ENCODE data around the gene TMEM25. TPM values are rescaled to one million over a fixed set of nuclear protein-coding genes. Genes with fewer than 3 reads are reported as not detected.
"Not testable (repeated sequence)": the region's sequence is repeated elsewhere in the genome, so short reads cannot be mapped to it uniquely, and the experiment has no call there.

The TMEM25 gene
- polyA plus RNA-seq, 6 donors from 2014 or later = 5.1 to 10.1 (median 7.7) TPM

DNA sequence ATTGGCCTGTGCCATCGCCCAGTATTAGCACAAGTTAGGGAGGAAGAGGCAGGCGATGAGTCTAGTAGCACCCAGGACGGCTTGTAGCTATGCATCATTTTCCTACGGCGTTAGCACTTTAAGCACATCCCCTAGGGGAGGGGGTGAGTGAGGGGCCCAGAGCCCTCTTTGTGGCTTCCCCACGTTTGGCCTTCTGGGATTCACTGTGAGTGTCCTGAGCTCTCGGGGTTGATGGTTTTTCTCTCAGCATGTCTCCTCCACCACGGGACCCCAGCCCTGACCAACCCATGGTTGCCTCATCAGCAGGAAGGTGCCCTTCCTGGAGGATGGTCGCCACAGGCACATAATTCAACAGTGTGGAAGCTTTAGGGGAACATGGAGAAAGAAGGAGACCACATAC is 4.3 kb downstream of the TMEM25 start:
- Mint-ChIP-seq H3K27ac (peak overlapping the region in 3 of 6 donors; percentile 26 to 48 (median 36)), H3K9me3 (peaks cover 0 to 2% (median 0%) of the 10 kb centered on the region in 7 donors), H3K4me1 (peaks cover 8 to 15% (median 9%) of the 10 kb centered on the region in 3 donors), H3K27me3 (no peaks in the 10 kb centered on the region), H3K36me3 (peaks cover 0 to under 1% of the 10 kb centered on the region in 2 donors), H3K4me3 (peak overlapping the region in 1 of 8 donors; percentile 54)
- no peak for DNase-seq
- no peak for ATAC-seq (ENCODE audit: low read depth in 2 of 2)

GRCh38 chr11:118536726-118537125 is 5.7 kb downstream of the TMEM25 start:
- no peak for DNase-seq
- no peak for ATAC-seq (ENCODE audit: low read depth in 2 of 2)
- Mint-ChIP-seq H3K4me3 (no peak overlapping the region), H3K27me3 (no peaks in the 10 kb centered on the region), H3K9me3 (peaks cover 0 to 2% (median 0%) of the 10 kb centered on the region in 7 donors), H3K27ac (no peak overlapping the region), H3K36me3 (peaks cover 0 to 5% of the 10 kb centered on the region in 2 donors), H3K4me1 (peaks cover 2 to 9% (median 2%) of the 10 kb centered on the region in 3 donors)

GRCh38 chr11:118537409-118537980 is 6.5 kb downstream of the TMEM25 start:
- Mint-ChIP-seq H3K9me3 (peaks cover 0 to 2% (median 0%) of the 10 kb centered on the region in 7 donors), H3K36me3 (peaks cover 0 to 5% of the 10 kb centered on the region in 2 donors), H3K27ac (no peak overlapping the region), H3K4me1 (peaks cover 0 to under 1% (median 0%) of the 10 kb centered on the region in 3 donors), H3K27me3 (no peaks in the 10 kb centered on the region), H3K4me3 (no peak overlapping the region)
- no peak for DNase-seq
- ATAC-seq (ENCODE audit: low read depth in 2 of 2) = no peak

DNA sequence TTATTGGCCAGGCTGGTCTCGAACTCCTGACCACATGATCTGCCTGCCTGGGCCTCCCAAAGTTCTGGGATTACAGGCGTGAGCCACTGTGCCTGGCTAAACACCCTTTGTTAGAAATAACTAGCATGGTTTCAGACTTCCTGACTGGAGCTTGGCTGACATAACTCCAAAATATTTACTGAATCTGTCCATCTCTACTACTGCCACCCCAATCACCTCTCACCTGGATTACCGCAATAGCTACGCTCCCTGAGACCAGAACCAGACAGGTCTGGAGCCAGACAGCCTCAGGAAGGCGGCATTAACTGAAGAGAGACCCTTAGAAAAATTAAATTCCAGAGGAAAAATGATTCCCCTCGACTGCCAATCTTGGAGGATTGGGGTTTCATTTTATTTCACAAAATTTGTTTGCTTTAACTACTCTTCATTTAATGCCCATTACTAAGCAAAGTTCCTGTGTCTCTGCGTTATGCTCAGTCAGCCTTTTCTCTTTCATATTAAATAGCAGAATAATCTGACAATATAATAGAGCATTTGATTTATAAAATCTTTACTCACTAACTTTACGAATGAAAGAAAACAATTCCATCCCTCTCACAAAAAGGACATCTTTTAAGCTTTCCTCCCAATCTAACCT is 13.1 kb downstream of the TMEM25 start:
- H3K4me3 Mint-ChIP-seq = no peak overlapping the region
- no peaks in the 10 kb centered on the region for H3K4me1 Mint-ChIP-seq
- ATAC-seq (ENCODE audit: low read depth in 2 of 2) = no peak
- no peaks in the 10 kb centered on the region for H3K9me3 Mint-ChIP-seq
- peaks cover 0 to 12% of the 10 kb centered on the region in 2 donors for H3K36me3 Mint-ChIP-seq
- no peak overlapping the region for H3K27ac Mint-ChIP-seq
- no peak for DNase-seq
- H3K27me3 Mint-ChIP-seq = no peaks in the 10 kb centered on the region

DNA sequence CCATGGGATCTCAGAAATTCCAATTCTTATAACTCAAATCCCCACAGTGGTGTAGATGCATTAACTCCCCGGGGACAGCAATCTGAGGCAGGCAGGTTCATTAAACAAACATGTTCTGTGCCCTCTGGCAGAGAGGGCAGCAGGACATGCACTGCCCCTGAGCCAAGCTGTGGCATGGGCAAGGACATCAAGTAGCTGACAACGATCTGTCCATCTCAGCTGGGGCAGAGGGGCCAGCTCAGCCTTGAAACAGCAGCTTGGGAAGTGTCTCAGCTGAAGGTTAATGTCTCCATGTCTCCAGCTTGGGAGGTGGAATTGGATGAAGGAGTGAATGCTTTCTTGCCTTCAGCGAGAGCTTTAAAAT is 13.6 kb downstream of the TMEM25 start:
- no peaks in the 10 kb centered on the region for H3K9me3 Mint-ChIP-seq
- H3K27me3 Mint-ChIP-seq = no peaks in the 10 kb centered on the region
- H3K27ac Mint-ChIP-seq = no peak overlapping the region

DNA sequence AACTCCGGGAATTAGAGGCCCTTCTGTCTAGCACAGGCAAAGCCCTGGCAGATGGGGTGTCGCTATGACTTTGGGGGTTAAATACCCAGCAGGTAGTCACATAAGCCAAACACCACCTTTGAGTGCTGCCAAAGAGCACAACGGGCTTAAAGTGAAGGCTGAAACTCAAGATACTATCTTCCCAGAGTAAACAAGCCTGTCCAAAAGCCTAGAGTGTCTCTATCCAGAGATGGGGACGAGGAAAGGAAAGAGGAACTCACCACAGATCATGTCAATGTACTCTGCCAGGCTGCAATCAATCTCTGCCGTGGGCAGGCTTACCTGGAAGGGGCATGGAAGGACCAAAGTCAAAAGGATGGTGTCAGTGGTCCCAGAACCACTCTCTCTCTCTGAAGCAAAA is 14.5 kb downstream of the TMEM25 start:
- peak overlapping the region in 2 of 6 donors; percentile 63 to 80 for H3K27ac Mint-ChIP-seq
- H3K4me3 Mint-ChIP-seq = no peak overlapping the region
- H3K4me1 Mint-ChIP-seq = no peaks in the 10 kb centered on the region
- H3K9me3 Mint-ChIP-seq = no peaks in the 10 kb centered on the region
- no peak for ATAC-seq (ENCODE audit: low read depth in 2 of 2)
- no peaks in the 10 kb centered on the region for H3K27me3 Mint-ChIP-seq
- peaks cover 0 to 9% of the 10 kb centered on the region in 2 donors for H3K36me3 Mint-ChIP-seq
- no peak for DNase-seq

More for the DNA sequence above, 13.6 kb downstream of the TMEM25 start:
- ATAC-seq (ENCODE audit: low read depth in 2 of 2) (no peak), DNase-seq (no peak)
- Mint-ChIP-seq H3K36me3 (peaks cover 0 to 12% of the 10 kb centered on the region in 2 donors), H3K4me3 (no peak overlapping the region), H3K4me1 (no peaks in the 10 kb centered on the region)

GRCh38 chr11:118547132-118547531 is 16.1 kb downstream of the TMEM25 start:
- no peak for ATAC-seq (ENCODE audit: low read depth in 2 of 2)
- H3K4me3 Mint-ChIP-seq = no peak overlapping the region
- H3K27ac Mint-ChIP-seq = no peak overlapping the region
- DNase-seq = no peak
- no peaks in the 10 kb centered on the region for H3K9me3 Mint-ChIP-seq
- peaks cover 0 to 15% of the 10 kb centered on the region in 2 donors for H3K36me3 Mint-ChIP-seq
- no peaks in the 10 kb centered on the region for H3K27me3 Mint-ChIP-seq
- no peaks in the 10 kb centered on the region for H3K4me1 Mint-ChIP-seq

- no peaks in the 10 kb centered on the region for H3K9me3 Mint-ChIP-seq
- H3K4me3 Mint-ChIP-seq = no peak overlapping the region
- H3K27ac Mint-ChIP-seq = no peak overlapping the region
- DNase-seq (no peak), ATAC-seq (ENCODE audit: low read depth in 2 of 2) (no peak)
- no peaks in the 10 kb centered on the region for H3K4me1 Mint-ChIP-seq
- peaks cover 24 to 29% of the 10 kb centered on the region in 2 donors for H3K36me3 Mint-ChIP-seq
- no peaks in the 10 kb centered on the region for H3K27me3 Mint-ChIP-seq
Measured at GRCh38 chr11:118552341-118552740, 21.3 kb downstream of the TMEM25 start.

DNA sequence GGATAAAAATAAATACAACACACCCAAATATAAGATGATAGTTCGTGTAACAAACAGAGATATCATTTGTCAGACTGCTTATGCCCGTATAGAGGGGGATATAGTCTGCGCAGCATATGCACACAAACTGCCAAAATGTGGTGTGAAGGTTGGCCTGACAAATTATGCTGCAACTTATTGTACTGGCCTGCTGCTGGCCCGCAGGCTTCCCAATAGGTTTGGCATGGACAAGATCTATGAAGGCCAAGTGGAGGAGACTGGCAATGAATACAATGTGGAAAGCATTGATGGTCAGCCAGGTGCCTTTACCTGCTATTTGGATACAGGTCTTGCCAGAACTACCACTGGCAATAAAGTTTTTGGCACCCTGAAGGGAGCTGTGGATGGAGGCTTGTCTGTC is 29.8 kb downstream of the TMEM25 start:
- no peak for DNase-seq
- Mint-ChIP-seq H3K36me3 (peaks cover 14 to 15% of the 10 kb centered on the region in 2 donors), H3K4me3 (peak overlapping the region in 1 of 8 donors; percentile 12), H3K9me3 (no peaks in the 10 kb centered on the region), H3K27me3 (no peaks in the 10 kb centered on the region), H3K4me1 (peaks cover 11 to 23% (median 21%) of the 10 kb centered on the region in 3 donors), H3K27ac (no peak overlapping the region)
- no peak for ATAC-seq (ENCODE audit: low read depth in 2 of 2)

- H3K4me3 Mint-ChIP-seq = peak overlapping the region; percentile 48 to 97 (median 78)
Measured at GRCh38 chr11:118565051-118565450, 34.1 kb downstream of the TMEM25 start.

DNA sequence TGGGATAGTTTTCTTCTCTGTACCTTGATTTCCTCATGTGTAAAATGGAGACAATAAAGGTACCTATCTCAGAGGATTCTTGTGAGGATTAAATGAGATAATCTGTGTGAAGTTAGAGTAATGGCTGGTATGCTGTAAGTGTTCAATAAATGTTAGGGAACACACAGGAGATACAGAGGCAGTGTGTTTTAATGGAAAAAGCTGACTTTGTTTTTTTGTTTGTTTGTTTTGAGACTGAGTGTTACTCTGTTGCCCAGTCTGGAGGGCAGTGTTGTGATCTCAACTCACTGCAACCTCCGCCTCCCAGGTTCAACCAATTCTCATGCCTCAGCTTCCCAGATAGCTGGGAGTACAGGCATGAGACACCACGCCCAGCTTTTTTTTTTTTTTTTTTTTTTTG is 38.7 kb downstream of the TMEM25 start:
- peak overlapping the region in 4 of 8 donors; percentile 8 to 79 (median 20) for H3K4me3 Mint-ChIP-seq
- no peak for ATAC-seq (ENCODE audit: low read depth in 2 of 2)
- H3K27ac Mint-ChIP-seq = no peak overlapping the region

More at GRCh38 chr11:118565051-118565450, 34.1 kb downstream of the TMEM25 start:
- peaks cover 0 to 7% of the 10 kb centered on the region in 2 donors for H3K36me3 Mint-ChIP-seq
- H3K27ac Mint-ChIP-seq = peak overlapping the region in 3 of 6 donors; percentile 15 to 94 (median 84)
- no peaks in the 10 kb centered on the region for H3K9me3 Mint-ChIP-seq
- peaks cover 17 to 28% (median 23%) of the 10 kb centered on the region in 3 donors for H3K4me1 Mint-ChIP-seq
- no peak for DNase-seq
- ATAC-seq (ENCODE audit: low read depth in 2 of 2) = no peak
- H3K27me3 Mint-ChIP-seq = no peaks in the 10 kb centered on the region

GRCh38 chr11:118570787-118571186 is 39.8 kb downstream of the TMEM25 start:
- DNase-seq = no peak
- Mint-ChIP-seq H3K9me3 (no peaks in the 10 kb centered on the region), H3K27ac (peak overlapping the region in 3 of 6 donors; percentile 94 to 97 (median 96)), H3K36me3 (no peaks in the 10 kb centered on the region), H3K4me3 (peak overlapping the region in 4 of 8 donors; percentile 87 to 96 (median 94)), H3K4me1 (peaks cover 25 to 39% (median 38%) of the 10 kb centered on the region in 3 donors), H3K27me3 (no peaks in the 10 kb centered on the region)
- ATAC-seq (ENCODE audit: low read depth in 2 of 2) = no peak

More for the DNA sequence above, 38.7 kb downstream of the TMEM25 start:
- Mint-ChIP-seq H3K4me1 (peaks cover 26 to 36% (median 35%) of the 10 kb centered on the region in 3 donors), H3K27me3 (no peaks in the 10 kb centered on the region), H3K9me3 (no peaks in the 10 kb centered on the region), H3K36me3 (no peaks in the 10 kb centered on the region)
- no peak for DNase-seq

DNA sequence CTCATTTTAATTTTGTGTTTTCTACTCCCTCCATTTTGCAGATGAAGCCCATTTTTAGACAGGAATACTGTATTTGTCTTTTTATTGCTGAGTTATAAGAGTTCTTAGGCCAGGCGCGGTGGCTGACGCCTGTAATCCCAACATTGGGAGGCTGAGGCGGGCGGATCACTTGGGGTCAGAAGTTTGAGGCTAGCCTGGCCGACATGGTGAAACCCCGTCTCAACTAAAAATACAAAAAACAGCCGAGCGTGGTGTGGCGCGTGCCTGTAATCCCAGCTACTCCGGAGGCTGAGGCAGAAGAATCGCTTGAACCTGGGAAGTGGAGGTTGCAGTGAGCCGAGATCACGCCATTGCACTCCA is 40.7 kb downstream of the TMEM25 start:
- not testable (repeated sequence) for H3K9me3 Mint-ChIP-seq, H3K27me3 Mint-ChIP-seq, DNase-seq, H3K36me3 Mint-ChIP-seq
- H3K4me3 Mint-ChIP-seq = peak overlapping the region; percentile 87 to 96 (median 95)
- ATAC-seq (ENCODE audit: low read depth in 2 of 2) = peak in 1 of 2 donors; percentile 3
- peaks cover 27 to 37% (median 36%) of the 10 kb centered on the region in 3 donors for H3K4me1 Mint-ChIP-seq
- peak overlapping the region; percentile 94 to 97 (median 96) for H3K27ac Mint-ChIP-seq
